LNCAP (cell line): Measurements from ENCODE around the gene ZNF622.

Experiments
- TF ChIP-seq, protein P1 (sequence below): fragments of 450-650 bp; IDR thresholded peaks from 2 replicates; pipeline ENCODE4 v1.5.1; 2017; ENCODE audit warnings: mild to moderate bottlenecking

Gene ZNF622

GRCh38 chr5:16406023-16406422, 59.6 kb downstream of the ZNF622 start:
- TF ChIP-seq, protein P1, sequence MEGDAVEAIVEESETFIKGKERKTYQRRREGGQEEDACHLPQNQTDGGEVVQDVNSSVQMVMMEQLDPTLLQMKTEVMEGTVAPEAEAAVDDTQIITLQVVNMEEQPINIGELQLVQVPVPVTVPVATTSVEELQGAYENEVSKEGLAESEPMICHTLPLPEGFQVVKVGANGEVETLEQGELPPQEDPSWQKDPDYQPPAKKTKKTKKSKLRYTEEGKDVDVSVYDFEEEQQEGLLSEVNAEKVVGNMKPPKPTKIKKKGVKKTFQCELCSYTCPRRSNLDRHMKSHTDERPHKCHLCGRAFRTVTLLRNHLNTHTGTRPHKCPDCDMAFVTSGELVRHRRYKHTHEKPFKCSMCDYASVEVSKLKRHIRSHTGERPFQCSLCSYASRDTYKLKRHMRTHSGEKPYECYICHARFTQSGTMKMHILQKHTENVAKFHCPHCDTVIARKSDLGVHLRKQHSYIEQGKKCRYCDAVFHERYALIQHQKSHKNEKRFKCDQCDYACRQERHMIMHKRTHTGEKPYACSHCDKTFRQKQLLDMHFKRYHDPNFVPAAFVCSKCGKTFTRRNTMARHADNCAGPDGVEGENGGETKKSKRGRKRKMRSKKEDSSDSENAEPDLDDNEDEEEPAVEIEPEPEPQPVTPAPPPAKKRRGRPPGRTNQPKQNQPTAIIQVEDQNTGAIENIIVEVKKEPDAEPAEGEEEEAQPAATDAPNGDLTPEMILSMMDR, result no peak
